ENCODE data around the gene MAGEB1.

MAGEB1 gene

DNA sequence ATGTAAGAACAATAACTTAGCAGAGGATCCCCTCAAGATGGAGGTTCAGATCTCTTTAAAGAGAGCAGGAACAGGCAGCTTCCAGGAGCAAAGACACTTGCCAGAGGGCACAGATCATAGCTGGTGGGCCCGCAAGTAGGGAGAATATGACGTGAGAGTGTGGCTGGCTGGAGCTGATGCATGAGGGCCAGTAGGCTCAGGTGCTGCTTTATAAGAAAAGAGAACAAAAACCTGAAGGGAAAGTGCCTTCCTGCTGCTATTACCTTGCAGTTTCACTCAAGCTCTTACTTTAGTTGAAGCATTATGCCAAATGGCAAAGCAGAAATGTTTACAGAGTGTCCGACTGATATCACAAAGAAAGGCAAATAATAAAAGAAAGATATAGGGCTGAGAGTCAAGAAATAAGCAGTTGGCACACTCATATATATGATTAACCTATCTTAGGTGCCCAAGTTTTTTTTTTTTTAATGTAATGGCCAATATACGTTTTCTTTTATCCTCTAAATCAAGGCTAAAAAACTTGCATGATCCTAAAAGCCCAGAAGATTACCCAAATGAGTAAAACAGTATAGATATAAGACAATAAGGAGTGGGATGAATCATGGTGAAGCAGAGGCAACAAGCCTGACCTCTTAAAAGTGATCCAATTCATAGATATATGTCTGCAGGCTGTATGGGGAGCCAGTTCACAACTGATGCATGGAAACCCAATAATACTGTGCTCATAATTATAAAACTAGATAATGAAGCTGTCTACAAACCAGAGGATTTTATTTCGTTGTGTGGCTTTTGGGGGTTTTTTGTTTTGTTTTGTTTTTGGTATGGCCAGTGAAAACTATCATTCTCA is 49.7 kb downstream of the MAGEB1 start:
- FAIRE-seq, result no peak
- no peak for DNase-seq (ENCODE audit: insufficient read length, low spot score)

DNA sequence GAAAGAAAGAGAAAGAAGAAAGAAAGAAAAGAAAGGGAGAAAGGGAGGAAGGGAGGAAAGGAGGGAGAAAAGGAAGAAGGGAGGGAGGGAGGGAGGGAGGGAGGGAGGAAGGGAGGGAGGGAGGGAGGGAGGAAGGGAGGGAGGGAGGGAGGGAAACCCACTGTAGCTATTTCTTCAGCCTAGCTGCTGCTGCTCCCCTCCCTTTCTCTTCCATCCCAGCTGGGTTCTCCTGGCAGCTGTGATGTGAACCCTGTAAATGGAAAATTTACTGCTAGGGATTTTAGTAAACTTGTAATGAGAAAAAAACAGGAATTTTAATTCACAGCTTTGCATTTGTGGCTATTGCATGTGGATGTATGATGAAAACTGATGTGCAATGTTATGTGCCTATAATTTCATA is 54.3 kb downstream of the MAGEB1 start:
- DNase-seq (ENCODE audit: insufficient read length, low spot score) (no peak), FAIRE-seq (no peak)
